Measurements from ENCODE around the gene FAM181A. TPM values are rescaled to one million over a fixed set of nuclear protein-coding genes. Genes with fewer than 3 reads are reported as not detected.
A peak's percentile ranks its signal among the peaks of the same experiment; 100 is the strongest.

FAM181A gene
- total RNA-seq, 1 experiment from 2014 or later: not detected

- H3K36me3 Mint-ChIP-seq (ENCODE audit: insufficient read depth in 1 of 3, low read depth in 3 of 3): no peaks in the 10 kb centered on the region; a peak in 1 of 7 replicates
- H2BK15ac ChIP-seq (ENCODE audit: low read depth, low read length): no peak overlapping the region
- H3K79me2 ChIP-seq (ENCODE audit: insufficient read depth, low read length): no peaks in the 10 kb centered on the region
- no peaks in the 10 kb centered on the region for H3K79me1 ChIP-seq (ENCODE audit: insufficient read depth, low read depth, low read length, poor library complexity, severe bottlenecking)
- H3K27ac ChIP-seq (ENCODE audit: insufficient read length, low read depth, low read length): no peak overlapping the region
- WGBS (ENCODE audit: extremely low coverage, insufficient read length, low lambda C conversion rate): no CpG with 5 or more reads among the region's 14 CpGs
- no peak overlapping the region for H2AK5ac ChIP-seq (ENCODE audit: insufficient read length, low read length)
- DNase-seq: no peak
- no peak for TF ChIP-seq CTCF (conservative IDR thresholded peaks at IDR 0.05)
- H2BK12ac ChIP-seq (ENCODE audit: insufficient read length, low read depth, low read length): no peak overlapping the region
- no peaks in the 10 kb centered on the region for H3K4me1 ChIP-seq (ENCODE audit: insufficient read depth, low read length)
- no peak overlapping the region for H3K4me3 Mint-ChIP-seq
- no peak overlapping the region for H2AFZ ChIP-seq (ENCODE audit: low read length)
- H3K9ac ChIP-seq (ENCODE audit: extremely low read depth, insufficient read length, low read length): no peak overlapping the region
- H3K56ac ChIP-seq (ENCODE audit: insufficient read length, low read depth, low read length): no peak overlapping the region
- H3K23me2 ChIP-seq (ENCODE audit: insufficient read length, low read depth, low read length, poor library complexity, severe bottlenecking): no peaks in the 10 kb centered on the region
- H3K27me3 ChIP-seq (ENCODE audit: insufficient read depth, low read length): no peaks in the 10 kb centered on the region
- H4K5ac ChIP-seq (ENCODE audit: insufficient read length, low read depth, low read length): no peak overlapping the region
- no peak overlapping the region for H3T11ph ChIP-seq (ENCODE audit: low read length)
- H3K27me3 Mint-ChIP-seq (ENCODE audit: low read depth): peaks cover 3% of the 10 kb centered on the region
- H3K14ac ChIP-seq (ENCODE audit: insufficient read depth, low read length): no peak overlapping the region
- H3K4me2 ChIP-seq (ENCODE audit: insufficient read depth, insufficient read length, low read length): no peak overlapping the region
- no peak overlapping the region for H2BK5ac ChIP-seq (ENCODE audit: insufficient read length, low read length)
- H4K91ac ChIP-seq (ENCODE audit: insufficient read length, low read depth, low read length): no peak overlapping the region
- no peak overlapping the region for H2BK20ac ChIP-seq (ENCODE audit: low read depth, low read length, poor library complexity, severe bottlenecking)
- H3K9me3 Mint-ChIP-seq: peaks cover 2 to 3% of the 10 kb centered on the region in 2 experiments; a peak in 3 of 5 replicates
- H3K18ac ChIP-seq (ENCODE audit: insufficient read length, low read depth, low read length): no peak overlapping the region
- H2BK120ac ChIP-seq (ENCODE audit: low read depth, low read length, poor library complexity, severe bottlenecking): no peak overlapping the region
- no peaks in the 10 kb centered on the region for H4K20me1 ChIP-seq (ENCODE audit: control insufficient read depth, insufficient read depth, insufficient read length)
- peak overlapping the region in 1 of 3 experiments; percentile 84; a peak in 1 of 7 replicates for H3K27ac Mint-ChIP-seq
- no peaks in the 10 kb centered on the region for H3K4me1 Mint-ChIP-seq
- no peak overlapping the region for H3K23ac ChIP-seq (ENCODE audit: insufficient read length, low read depth, low read length)
- H4K8ac ChIP-seq (replicated peaks; ENCODE audit: insufficient read length, low read depth, low read length): no peak overlapping the region
- no peak overlapping the region for H3K4ac ChIP-seq (ENCODE audit: low read depth, low read length)
- no peaks in the 10 kb centered on the region for H3K9me3 ChIP-seq (ENCODE audit: control insufficient read depth, low read depth, low read length)
Observed at GRCh38 chr14:93915070-93915705, 12.0 kb upstream of the FAM181A start.

All from H9 (cell line).